Measurements from ENCODE around the gene GAPDH. TPM values are rescaled to one million over a fixed set of nuclear protein-coding genes. Genes with fewer than 3 reads are reported as not detected.
A peak's percentile ranks its signal among the peaks of the same experiment; 100 is the strongest.

GAPDH gene
- total and polyA plus RNA-seq, 10 of the 15 experiments (the other 5 are each of a cell fraction or from before 2014, with no cell fraction given) = 5,606 to 14,240 (median 9,400) TPM

DNA sequence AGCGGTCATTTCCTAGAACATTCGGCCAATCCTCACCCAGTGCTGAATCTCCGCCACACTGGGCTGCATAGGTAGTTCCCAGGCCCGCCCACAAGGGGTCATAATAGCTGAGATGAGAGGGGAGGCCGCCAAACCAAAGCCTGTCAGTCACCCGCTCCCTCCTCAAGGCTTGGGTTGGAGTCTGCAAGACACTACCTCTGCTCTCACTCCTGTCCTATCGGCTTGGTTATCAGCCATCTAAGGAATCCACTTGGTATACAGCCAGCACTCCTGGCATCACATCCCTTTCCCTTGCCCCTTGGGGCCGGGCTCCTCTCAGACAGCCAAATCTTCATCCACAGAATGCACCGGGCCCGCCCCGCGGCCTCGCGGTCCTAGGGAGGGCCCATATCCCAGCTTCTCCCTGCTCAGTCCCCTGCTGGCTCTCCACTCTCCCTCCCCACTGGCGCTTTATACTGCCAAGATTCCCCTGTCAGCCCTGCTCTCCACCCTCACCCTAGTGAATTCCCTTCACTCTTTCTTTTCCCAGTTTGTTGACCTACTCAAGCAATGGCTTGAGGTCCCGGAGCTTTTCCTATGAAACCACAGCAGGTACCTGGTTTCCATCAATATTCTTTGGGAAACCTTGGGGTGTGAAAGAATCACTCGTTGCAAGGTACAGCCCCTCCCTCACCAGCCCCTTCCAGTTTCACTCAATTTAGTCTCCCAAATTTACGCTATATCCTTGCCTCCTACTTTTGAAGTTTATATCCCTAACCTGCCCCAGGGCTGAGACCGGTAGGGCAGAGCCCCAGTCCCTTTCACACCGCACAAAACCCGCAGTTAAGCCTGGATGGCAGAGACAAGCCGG lies 20.1 kb downstream of the GAPDH start (continued):
- TF ChIP-seq IRF4 (IDR thresholded peaks at IDR 0.05; ENCODE audit: low read depth, low read length) = no peak
- no peak for TF ChIP-seq EGR1 (IDR thresholded peaks at IDR 0.05; ENCODE audit: borderline replicate concordance in 1 of 2, low read depth in 2 of 2, low read length in 2 of 2)
- TF ChIP-seq SIX5 (IDR thresholded peaks at IDR 0.05; ENCODE audit: low read depth, low read length, severe bottlenecking) = no peak
- no peak for TF ChIP-seq SP1 (IDR thresholded peaks at IDR 0.05; ENCODE audit: low read depth, low read length)
- TF ChIP-seq, protein P1, sequence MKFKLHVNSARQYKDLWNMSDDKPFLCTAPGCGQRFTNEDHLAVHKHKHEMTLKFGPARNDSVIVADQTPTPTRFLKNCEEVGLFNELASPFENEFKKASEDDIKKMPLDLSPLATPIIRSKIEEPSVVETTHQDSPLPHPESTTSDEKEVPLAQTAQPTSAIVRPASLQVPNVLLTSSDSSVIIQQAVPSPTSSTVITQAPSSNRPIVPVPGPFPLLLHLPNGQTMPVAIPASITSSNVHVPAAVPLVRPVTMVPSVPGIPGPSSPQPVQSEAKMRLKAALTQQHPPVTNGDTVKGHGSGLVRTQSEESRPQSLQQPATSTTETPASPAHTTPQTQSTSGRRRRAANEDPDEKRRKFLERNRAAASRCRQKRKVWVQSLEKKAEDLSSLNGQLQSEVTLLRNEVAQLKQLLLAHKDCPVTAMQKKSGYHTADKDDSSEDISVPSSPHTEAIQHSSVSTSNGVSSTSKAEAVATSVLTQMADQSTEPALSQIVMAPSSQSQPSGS (IDR thresholded peaks at IDR 0.05; ENCODE audit: low read length) = no peak
- 0 out of 2 replicates have a peak, but pooled peaks have one; percentile 21 for TF ChIP-seq CREB1 (IDR thresholded peaks at IDR 0.05; ENCODE audit: low read depth)
- no peak for TF ChIP-seq STAT1 (conservative IDR thresholded peaks at IDR 0.05)
- no peak for TF ChIP-seq RBBP5 (conservative IDR thresholded peaks at IDR 0.05)
- TF ChIP-seq NR2F1 (conservative IDR thresholded peaks at IDR 0.05) = no peak
- TF ChIP-seq KDM1A (IDR thresholded peaks at IDR 0.05; ENCODE audit: borderline replicate concordance) = no peak
- 0 out of 2 replicates have a peak, but pooled peaks have one; percentile 65 for TF ChIP-seq HDGF (IDR thresholded peaks at IDR 0.05)
- TF ChIP-seq NFYB (IDR thresholded peaks at IDR 0.05; ENCODE audit: insufficient read depth, low read depth, low read length) = peak; percentile 60
- TF ChIP-seq, protein P2, sequence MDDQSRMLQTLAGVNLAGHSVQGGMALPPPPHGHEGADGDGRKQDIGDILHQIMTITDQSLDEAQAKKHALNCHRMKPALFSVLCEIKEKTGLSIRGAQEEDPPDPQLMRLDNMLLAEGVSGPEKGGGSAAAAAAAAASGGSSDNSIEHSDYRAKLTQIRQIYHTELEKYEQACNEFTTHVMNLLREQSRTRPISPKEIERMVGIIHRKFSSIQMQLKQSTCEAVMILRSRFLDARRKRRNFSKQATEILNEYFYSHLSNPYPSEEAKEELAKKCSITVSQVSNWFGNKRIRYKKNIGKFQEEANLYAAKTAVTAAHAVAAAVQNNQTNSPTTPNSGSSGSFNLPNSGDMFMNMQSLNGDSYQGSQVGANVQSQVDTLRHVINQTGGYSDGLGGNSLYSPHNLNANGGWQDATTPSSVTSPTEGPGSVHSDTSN (IDR thresholded peaks at IDR 0.05; ENCODE audit: insufficient replicate concordance, low read depth, low read length) = peak; percentile 95
- TF ChIP-seq, protein P3, sequence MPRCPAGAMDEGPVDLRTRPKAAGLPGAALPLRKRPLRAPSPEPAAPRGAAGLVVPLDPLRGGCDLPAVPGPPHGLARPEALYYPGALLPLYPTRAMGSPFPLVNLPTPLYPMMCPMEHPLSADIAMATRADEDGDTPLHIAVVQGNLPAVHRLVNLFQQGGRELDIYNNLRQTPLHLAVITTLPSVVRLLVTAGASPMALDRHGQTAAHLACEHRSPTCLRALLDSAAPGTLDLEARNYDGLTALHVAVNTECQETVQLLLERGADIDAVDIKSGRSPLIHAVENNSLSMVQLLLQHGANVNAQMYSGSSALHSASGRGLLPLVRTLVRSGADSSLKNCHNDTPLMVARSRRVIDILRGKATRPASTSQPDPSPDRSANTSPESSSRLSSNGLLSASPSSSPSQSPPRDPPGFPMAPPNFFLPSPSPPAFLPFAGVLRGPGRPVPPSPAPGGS (IDR thresholded peaks at IDR 0.05; ENCODE audit: borderline replicate concordance, insufficient read depth, low read depth, low read length, poor library complexity, severe bottlenecking) = no peak
- TF ChIP-seq ESRRA (IDR thresholded peaks at IDR 0.05; ENCODE audit: low read length) = no peak
- TF ChIP-seq YY1 (IDR thresholded peaks at IDR 0.05; ENCODE audit: low read depth, low read length) = peak; percentile 70
- TF ChIP-seq, protein P4, sequence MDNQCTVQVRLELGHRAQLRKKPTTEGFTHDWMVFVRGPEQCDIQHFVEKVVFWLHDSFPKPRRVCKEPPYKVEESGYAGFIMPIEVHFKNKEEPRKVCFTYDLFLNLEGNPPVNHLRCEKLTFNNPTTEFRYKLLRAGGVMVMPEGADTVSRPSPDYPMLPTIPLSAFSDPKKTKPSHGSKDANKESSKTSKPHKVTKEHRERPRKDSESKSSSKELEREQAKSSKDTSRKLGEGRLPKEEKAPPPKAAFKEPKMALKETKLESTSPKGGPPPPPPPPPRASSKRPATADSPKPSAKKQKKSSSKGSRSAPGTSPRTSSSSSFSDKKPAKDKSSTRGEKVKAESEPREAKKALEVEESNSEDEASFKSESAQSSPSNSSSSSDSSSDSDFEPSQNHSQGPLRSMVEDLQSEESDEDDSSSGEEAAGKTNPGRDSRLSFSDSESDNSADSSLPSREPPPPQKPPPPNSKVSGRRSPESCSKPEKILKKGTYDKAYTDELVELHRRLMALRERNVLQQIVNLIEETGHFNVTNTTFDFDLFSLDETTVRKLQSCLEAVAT (IDR thresholded peaks at IDR 0.05) = peak; percentile 80; the same call in 1 of the 2 replicates
- TF ChIP-seq ZNF274 (IDR thresholded peaks at IDR 0.05; ENCODE audit: insufficient read depth, insufficient read length) = no peak
- TF ChIP-seq CBX5 (IDR thresholded peaks at IDR 0.05; ENCODE audit: low read depth) = no peak
- TF ChIP-seq, protein P5, sequence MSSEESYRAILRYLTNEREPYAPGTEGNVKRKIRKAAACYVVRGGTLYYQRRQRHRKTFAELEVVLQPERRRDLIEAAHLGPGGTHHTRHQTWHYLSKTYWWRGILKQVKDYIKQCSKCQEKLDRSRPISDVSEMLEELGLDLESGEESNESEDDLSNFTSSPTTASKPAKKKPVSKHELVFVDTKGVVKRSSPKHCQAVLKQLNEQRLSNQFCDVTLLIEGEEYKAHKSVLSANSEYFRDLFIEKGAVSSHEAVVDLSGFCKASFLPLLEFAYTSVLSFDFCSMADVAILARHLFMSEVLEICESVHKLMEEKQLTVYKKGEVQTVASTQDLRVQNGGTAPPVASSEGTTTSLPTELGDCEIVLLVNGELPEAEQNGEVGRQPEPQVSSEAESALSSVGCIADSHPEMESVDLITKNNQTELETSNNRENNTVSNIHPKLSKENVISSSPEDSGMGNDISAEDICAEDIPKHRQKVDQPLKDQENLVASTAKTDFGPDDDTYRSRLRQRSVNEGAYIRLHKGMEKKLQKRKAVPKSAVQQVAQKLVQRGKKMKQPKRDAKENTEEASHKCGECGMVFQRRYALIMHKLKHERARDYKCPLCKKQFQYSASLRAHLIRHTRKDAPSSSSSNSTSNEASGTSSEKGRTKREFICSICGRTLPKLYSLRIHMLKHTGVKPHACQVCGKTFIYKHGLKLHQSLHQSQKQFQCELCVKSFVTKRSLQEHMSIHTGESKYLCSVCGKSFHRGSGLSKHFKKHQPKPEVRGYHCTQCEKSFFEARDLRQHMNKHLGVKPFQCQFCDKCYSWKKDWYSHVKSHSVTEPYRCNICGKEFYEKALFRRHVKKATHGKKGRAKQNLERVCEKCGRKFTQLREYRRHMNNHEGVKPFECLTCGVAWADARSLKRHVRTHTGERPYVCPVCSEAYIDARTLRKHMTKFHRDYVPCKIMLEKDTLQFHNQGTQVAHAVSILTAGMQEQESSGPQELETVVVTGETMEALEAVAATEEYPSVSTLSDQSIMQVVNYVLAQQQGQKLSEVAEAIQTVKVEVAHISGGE (CRISPR knock-in tag; IDR thresholded peaks at IDR 0.05) = no peak
- no peak for TF ChIP-seq FOXK2 (IDR thresholded peaks at IDR 0.05)
- no peak for TF ChIP-seq RAD51 (IDR thresholded peaks at IDR 0.05)
